Testis (tissue), 3 donors: ENCODE data around the gene RNASEH1. TPM values are rescaled to one million over a fixed set of nuclear protein-coding genes. Genes with fewer than 3 reads are reported as not detected.

ENCODE experiments used
- DNase-seq: peaks from one replicate; pipeline ENCODE4 v3.0.0-alpha.2; 2019
- H3K27ac ChIP-seq, 2 donors: fragments of 200-600 bp; sonication (generic); one replicate each; pipeline ENCODE4 v1.5.1; 2019
- H3K27me3 ChIP-seq: fragments of 200-600 bp; sonication (generic); one replicate; pipeline ENCODE4 v1.5.1; 2019
- H3K36me3 ChIP-seq: fragments of 200-600 bp; sonication (generic); one replicate; pipeline ENCODE4 v1.5.1; 2017; ENCODE audit warnings: low read depth; ENCODE audit errors: missing control alignments
- H3K4me1 ChIP-seq: fragments of 200-600 bp; sonication (generic); one replicate; pipeline ENCODE4 v1.5.1; 2019
- H3K4me3 ChIP-seq, 2 donors: fragments of 200-600 bp; sonication (generic); one replicate each; pipeline ENCODE4 v1.5.1; 2017 to 2019
- H3K9me3 ChIP-seq: fragments of 200-600 bp; sonication (generic); one replicate; pipeline ENCODE4 v1.5.1; 2017
- CTCF ChIP-seq, 3 experiments: fragments of 450-650 bp in 2 of 3; fragments of 200-600 bp in 1 of 3; sonication (generic) in 1 of 3; IDR thresholded peaks; one replicate each; pipeline ENCODE4 v1.5.1; 2016 to 2019; ENCODE audit warnings: antibody characterized with exemption in 3 of 3, mild to moderate bottlenecking in 2 of 3, moderate library complexity in 1 of 3
- POLR2A ChIP-seq: fragments of 450-650 bp; IDR thresholded peaks from one replicate; pipeline ENCODE4 v1.6.1; 2017; ENCODE audit warnings: antibody characterized with exemption, mild to moderate bottlenecking, moderate library complexity
- WGBS, 2 donors: methylation state at CpG; one replicate each; pipeline ENCODE4 v1.1.5; 2018; 5-methylcytosine and 5-hydroxymethylcytosine counted together
- intact Hi-C: fragments of 100-400 bp; cut with DNase I; formaldehyde crosslinking; loops from one replicate; pipeline ENCODE4 v1.15.1; 2023; ENCODE audit warnings: low total_unique reads
- polyA plus RNA-seq: library from polyadenylated mRNA; stranded (reverse); fragments of 350-450 nt; fragmentation: Illumina TruSeq; extraction: RNeasy Lipid Tissue Mini Kit (QIAGEN cat#74804); gene quantifications from one replicate; pipeline ENCODE4 v1.2.3, GENCODE V29; 2014; ENCODE audit warnings: low read depth, low replicate concordance; ENCODE audit not compliant: insufficient read depth
- total RNA-seq, 2 donors: library from RNA; depleted of rRNA; stranded (reverse); fragments of >200 nt; gene quantifications; one replicate each; pipeline ENCODE4 v1.2.3, GENCODE V29; 2016

RNASEH1 gene
- total and polyA plus RNA-seq, 3 donors from 2014 or later, result 19.5 to 24.6 (median 23.5) TPM

GRCh38 chr2:3565117-3565516 lies 7.0 kb upstream of the RNASEH1 start:
- TF ChIP-seq POLR2A (no peak), CTCF (IDR thresholded peaks at IDR 0.05) (no peak)
- no peak for DNase-seq
- Histone ChIP-seq H3K27ac (no peak overlapping the region), H3K36me3 (no peaks in the 10 kb centered on the region), H3K4me1 (no peaks in the 10 kb centered on the region), H3K4me3 (no peak overlapping the region), H3K27me3 (no peaks in the 10 kb centered on the region), H3K9me3 (no peaks in the 10 kb centered on the region)
- 81 to 86% methylated on average over 6 of the region's 6 CpGs for WGBS, 2 donors
- intact Hi-C loops, result no loop called here

- no peaks in the 10 kb centered on the region for H3K9me3 ChIP-seq
- H3K4me1 ChIP-seq, result peaks cover 6% of the 10 kb centered on the region
- H3K36me3 ChIP-seq, result no peaks in the 10 kb centered on the region
- TF ChIP-seq CTCF (IDR thresholded peaks at IDR 0.05), result no peak
- intact Hi-C loops, result no loop called here
- no peak for DNase-seq
- no peak overlapping the region for H3K27ac ChIP-seq
- 90 to 97% methylated on average over 4 to 5 of the region's 5 CpGs for WGBS, 2 donors
- no peaks in the 10 kb centered on the region for H3K27me3 ChIP-seq
- H3K4me3 ChIP-seq, result no peak overlapping the region
Observed at GRCh38 chr2:3563521-3563976, 5.4 kb upstream of the RNASEH1 start.

- no peak for DNase-seq
- Histone ChIP-seq H3K4me3 (peak overlapping the region; percentile 82 to 90), H3K36me3 (no peaks in the 10 kb centered on the region), H3K9me3 (no peaks in the 10 kb centered on the region), H3K27me3 (no peaks in the 10 kb centered on the region), H3K27ac (peak overlapping the region; percentile 84 to 90), H3K4me1 (peaks cover 10% of the 10 kb centered on the region)
- TF ChIP-seq CTCF (IDR thresholded peaks at IDR 0.05) (no peak), POLR2A (no peak)
- intact Hi-C loops, result no loop called here
- 0% methylated on average over 9 to 36 of the region's 40 CpGs for WGBS, 2 donors
Observed at GRCh38 chr2:3557639-3558204, 411 bp downstream of the RNASEH1 start.

GRCh38 chr2:3553946-3554345 lies 4.2 kb downstream of the RNASEH1 start:
- intact Hi-C loops, result no loop called here
- Histone ChIP-seq H3K9me3 (no peaks in the 10 kb centered on the region), H3K4me3 (no peak overlapping the region), H3K27me3 (no peaks in the 10 kb centered on the region), H3K4me1 (peaks cover 7% of the 10 kb centered on the region), H3K27ac (no peak overlapping the region), H3K36me3 (no peaks in the 10 kb centered on the region)
- WGBS, 2 donors, result 87 to 91% methylated on average over 10 of the region's 10 CpGs
- no peak for TF ChIP-seq POLR2A
- no peak for TF ChIP-seq CTCF (IDR thresholded peaks at IDR 0.05)
- DNase-seq, result no peak

GRCh38 chr2:3547915-3548314 lies 10.2 kb downstream of the RNASEH1 start:
- Histone ChIP-seq H3K9me3 (no peaks in the 10 kb centered on the region), H3K4me3 (no peak overlapping the region), H3K4me1 (no peaks in the 10 kb centered on the region), H3K36me3 (no peaks in the 10 kb centered on the region), H3K27ac (no peak overlapping the region), H3K27me3 (no peaks in the 10 kb centered on the region)
- no peak for TF ChIP-seq POLR2A
- no peak for TF ChIP-seq CTCF (IDR thresholded peaks at IDR 0.05)
- 90 to 93% methylated on average over 2 of the region's 2 CpGs for WGBS, 2 donors
- intact Hi-C loops, result no loop called here
- DNase-seq, result no peak
